GM23338 (cell line): ENCODE results near the gene SMARCA2. TPM values are rescaled to one million over a fixed set of nuclear protein-coding genes. Genes with fewer than 3 reads are reported as not detected.

ENCODE experiments used
- ATAC-seq: fragments of 200-7000 bp; cut with Tn5 transposase; 3 replicates; pipeline ENCODE4 v1.9.1; 2020
- DNase-seq: peaks from one replicate; pipeline ENCODE4 v3.0.0-alpha.2; 2015; ENCODE audit warnings: low spot score
- H2AFZ ChIP-seq: fragments of 200-600 bp; sonication (generic); 2 replicates; pipeline ENCODE4 v1.8.0; 2016; ENCODE audit warnings: antibody characterized with exemption, mild to moderate bottlenecking, moderate library complexity
- H3F3A ChIP-seq: fragments of 200-600 bp; sonication (generic); replicated peaks from 2 replicates; pipeline ENCODE4 v1.8.0; 2017; ENCODE audit warnings: antibody characterized with exemption, mixed run types, low read depth
- H3K27ac ChIP-seq: fragments of 200-600 bp; sonication (generic); 2 replicates; pipeline ENCODE4 v1.6.1; 2016; ENCODE audit warnings: low read depth
- H3K27me3 ChIP-seq: fragments of 200-600 bp; sonication (generic); 2 replicates; pipeline ENCODE4 v1.8.0; 2016; ENCODE audit warnings: mild to moderate bottlenecking, mixed run types, moderate library complexity; ENCODE audit not compliant: insufficient read depth
- H3K36me3 ChIP-seq: fragments of 200-600 bp; sonication (generic); 2 replicates; pipeline ENCODE4 v1.8.0; 2016; ENCODE audit warnings: mild to moderate bottlenecking; ENCODE audit not compliant: insufficient read depth
- H3K4me1 ChIP-seq: fragments of 200-600 bp; sonication (generic); 2 replicates; pipeline ENCODE4 v1.8.0; 2016; ENCODE audit warnings: mild to moderate bottlenecking, moderate library complexity; ENCODE audit not compliant: insufficient read depth
- H3K4me2 ChIP-seq: fragments of 200-600 bp; sonication (generic); 2 replicates; pipeline ENCODE4 v1.7.1; 2017; ENCODE audit warnings: mixed run types
- H3K4me3 ChIP-seq: fragments of 200-600 bp; sonication (generic); 2 replicates; pipeline ENCODE4 v1.6.1; 2016; ENCODE audit warnings: mixed run types
- H3K79me2 ChIP-seq: fragments of 200-600 bp; sonication (generic); replicated peaks from 2 replicates; pipeline ENCODE4 v1.8.0; 2017; ENCODE audit warnings: mild to moderate bottlenecking; ENCODE audit not compliant: insufficient read depth
- H3K9me2 ChIP-seq: fragments of 200-600 bp; sonication (generic); 2 replicates; pipeline ENCODE4 v1.8.0; 2017; ENCODE audit not compliant: insufficient read depth
- H4K20me1 ChIP-seq: fragments of 200-600 bp; sonication (generic); replicated peaks from 2 replicates; pipeline ENCODE4 v1.8.0; 2017; ENCODE audit warnings: mild to moderate bottlenecking; ENCODE audit not compliant: insufficient read depth
- H3K27ac Mint-ChIP-seq: 2 replicates; pipeline ENCODE4 v1.8.0; 2020; ENCODE audit warnings: inconsistent platforms, mild to moderate bottlenecking, moderate library complexity, mixed read lengths
- H3K27me3 Mint-ChIP-seq: 3 replicates; pipeline ENCODE4 v1.8.0; 2022; ENCODE audit warnings: low read depth, mild to moderate bottlenecking, moderate library complexity, mixed read lengths, inconsistent platforms; ENCODE audit not compliant: insufficient read depth, poor library complexity
- H3K36me3 Mint-ChIP-seq: 3 replicates; pipeline ENCODE4 v1.8.0; 2021; ENCODE audit warnings: low read depth, mild to moderate bottlenecking, inconsistent platforms, moderate library complexity, mixed read lengths
- H3K4me1 Mint-ChIP-seq: 3 replicates; pipeline ENCODE4 v1.8.0; 2020; ENCODE audit warnings: mild to moderate bottlenecking, inconsistent platforms, mixed read lengths
- H3K4me3 Mint-ChIP-seq: 3 replicates; pipeline ENCODE4 v1.8.0; 2021; ENCODE audit warnings: moderate library complexity, mild to moderate bottlenecking, inconsistent platforms, mixed read lengths
- H3K9me3 Mint-ChIP-seq: 3 replicates; pipeline ENCODE4 v1.8.0; 2020; ENCODE audit warnings: moderate library complexity, mild to moderate bottlenecking, inconsistent platforms, mixed read lengths
- EZH2 ChIP-seq: fragments of 200-600 bp; sonication (generic); IDR thresholded peaks from one replicate; pipeline ENCODE4 v1.8.0; 2017; ENCODE audit warnings: antibody characterized with exemption, mild to moderate bottlenecking, low read depth; ENCODE audit not compliant: unreplicated experiment
- EZH2phosphoT487 ChIP-seq: fragments of 200-600 bp; sonication (generic); IDR thresholded peaks from one replicate; pipeline ENCODE4 v1.8.1; 2018; ENCODE audit warnings: antibody characterized with exemption; ENCODE audit not compliant: unreplicated experiment
- JUNB ChIP-seq: IDR thresholded peaks from one replicate; pipeline ENCODE4 v1.6.1; 2016; ENCODE audit warnings: antibody characterized with exemption; ENCODE audit not compliant: unreplicated experiment
- NANOG ChIP-seq: IDR thresholded peaks from 2 replicates; pipeline ENCODE4 v1.6.1; 2016; ENCODE audit warnings: antibody characterized with exemption, borderline replicate concordance
- POLR2AphosphoS5 ChIP-seq: IDR thresholded peaks from 2 replicates; pipeline ENCODE4 v1.6.1; 2016; ENCODE audit warnings: antibody characterized with exemption, low read depth
- STAT1 ChIP-seq: IDR thresholded peaks from one replicate; pipeline ENCODE4 v1.6.1; 2016; ENCODE audit warnings: antibody characterized with exemption; ENCODE audit not compliant: unreplicated experiment
- ZNF114 ChIP-seq: fragments of 250-450 bp; sonication (Bioruptor Pico); IDR thresholded peaks from 2 replicates; pipeline ENCODE4 v1.5.0; 2020; ENCODE audit warnings: mild to moderate bottlenecking, moderate library complexity
- ZNF331 ChIP-seq: fragments of 250-450 bp; sonication (Bioruptor Pico); IDR thresholded peaks from 2 replicates; pipeline ENCODE4 v1.5.0; 2020; ENCODE audit warnings: low read depth, mild to moderate bottlenecking, moderate library complexity
- polyA plus RNA-seq: library from polyadenylated mRNA; unstranded; fragments of >200 nt; fragmentation: Nextera tagmentation; extraction: Ambion mirVana; gene quantifications from 2 replicates; pipeline ENCODE4 v1.2.1, GENCODE V29; 2016
- total RNA-seq: library from RNA; depleted of rRNA; stranded (reverse); fragments of >200 nt; shearing (Covaris generic); gene quantifications from 2 replicates; pipeline ENCODE4 v1.2.3, GENCODE V29; 2014
- TF ChIP-seq, protein P1 (sequence below): fragments of 250-450 bp; sonication (Bioruptor Pico); IDR thresholded peaks from 2 replicates; pipeline ENCODE4 v1.5.0; 2020; ENCODE audit warnings: mild to moderate bottlenecking, moderate library complexity
- TF ChIP-seq, protein P2 (sequence below): IDR thresholded peaks from 2 replicates; pipeline ENCODE4 v1.6.1; 2016; ENCODE audit warnings: antibody characterized with exemption
- TF ChIP-seq, protein P3 (sequence below), 2 experiments: fragments of 200-600 bp in 1 of 2; sonication (generic) in 1 of 2; conservative IDR thresholded peaks; 2 replicates each; pipeline versions ENCODE4 v1.5.1 to v1.6.1; 2016 to 2017; ENCODE audit warnings: antibody characterized with exemption in 2 of 2, low read depth in 2 of 2, mild to moderate bottlenecking in 2 of 2, moderate library complexity in 1 of 2

Gene SMARCA2
- total and polyA plus RNA-seq, 2 experiments from 2014 or later, result 21.7 to 21.9 TPM

DNA sequence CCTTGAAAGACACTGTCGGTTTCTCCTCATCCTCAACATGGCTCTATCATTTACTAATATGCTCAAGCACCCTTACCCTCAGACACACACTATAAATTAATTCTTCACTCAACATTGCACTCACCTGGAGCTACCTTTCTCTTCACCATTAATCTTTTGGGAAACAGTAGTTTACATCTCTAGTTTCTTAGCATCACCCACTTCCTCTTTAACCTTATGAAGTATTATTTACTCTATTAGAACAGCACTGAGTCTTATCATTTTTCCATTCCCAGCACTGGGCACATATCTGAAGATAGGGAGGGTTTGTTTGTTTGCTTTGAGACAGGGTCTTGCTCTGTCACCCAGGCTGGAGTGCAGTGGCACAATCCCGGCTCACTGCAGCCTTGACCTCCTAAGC lies 213.5 kb downstream of the SMARCA2 start:
- no peak overlapping the region for H3K4me3 Mint-ChIP-seq

DNA sequence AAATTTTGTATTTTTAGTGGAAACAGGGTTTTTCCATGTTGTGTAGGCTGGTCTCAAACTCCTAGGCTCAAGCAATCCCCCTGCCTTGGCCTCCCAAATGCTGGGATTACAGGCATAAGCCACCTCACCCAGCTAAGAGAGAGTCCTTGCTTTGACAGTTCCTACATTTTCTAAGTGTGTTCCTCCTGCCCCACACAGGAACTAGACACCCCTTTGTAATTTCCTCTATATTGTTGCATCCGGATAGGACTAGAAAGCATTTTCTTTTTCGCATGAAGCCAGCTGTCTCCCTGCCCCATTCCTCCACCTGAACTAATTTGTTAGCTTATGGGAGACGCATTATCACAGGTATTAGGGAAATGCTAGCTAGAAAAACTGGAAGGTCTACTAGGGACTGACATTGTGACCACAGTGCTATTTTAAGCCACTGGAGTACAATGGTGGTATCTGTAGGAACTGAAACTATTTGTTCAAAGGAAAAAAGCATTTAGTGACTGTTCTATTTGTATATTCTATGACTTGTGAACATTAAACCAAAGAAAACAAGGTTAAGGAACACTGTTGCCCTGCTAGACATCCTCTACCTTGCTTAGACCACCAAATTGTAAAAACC lies 214.1 kb downstream of the SMARCA2 start:
- H3K27me3 Mint-ChIP-seq, result peaks cover 7% of the 10 kb centered on the region
- peaks cover 16% of the 10 kb centered on the region for H3K9me3 Mint-ChIP-seq
- DNase-seq (no peak), ATAC-seq (no peak)
- Histone ChIP-seq H3F3A (no peaks in the 10 kb centered on the region), H3K27me3 (no peaks in the 10 kb centered on the region), H3K4me3 (no peak overlapping the region), H4K20me1 (no peaks in the 10 kb centered on the region), H3K4me2 (no peak overlapping the region), H3K27ac (no peak overlapping the region), H3K36me3 (no peaks in the 10 kb centered on the region), H3K9me2 (0 out of 2 replicates have a peak, but pooled peaks cover 7% of the 10 kb centered on the region), H3K4me1 (no peaks in the 10 kb centered on the region), H3K79me2 (no peaks in the 10 kb centered on the region), H2AFZ (peak overlapping the region; percentile 8; the same call in 1 of the 2 replicates)
- H3K4me3 Mint-ChIP-seq, result no peak overlapping the region
- no peaks in the 10 kb centered on the region for H3K4me1 Mint-ChIP-seq
- peaks cover 20% of the 10 kb centered on the region for H3K36me3 Mint-ChIP-seq
- H3K27ac Mint-ChIP-seq, result 0 out of 2 replicates have a peak overlapping the region, but pooled peaks have one; percentile 32
- no peak for TF ChIP-seq JUNB
- TF ChIP-seq NANOG, result no peak
- TF ChIP-seq STAT1, result no peak
- TF ChIP-seq, protein P1, sequence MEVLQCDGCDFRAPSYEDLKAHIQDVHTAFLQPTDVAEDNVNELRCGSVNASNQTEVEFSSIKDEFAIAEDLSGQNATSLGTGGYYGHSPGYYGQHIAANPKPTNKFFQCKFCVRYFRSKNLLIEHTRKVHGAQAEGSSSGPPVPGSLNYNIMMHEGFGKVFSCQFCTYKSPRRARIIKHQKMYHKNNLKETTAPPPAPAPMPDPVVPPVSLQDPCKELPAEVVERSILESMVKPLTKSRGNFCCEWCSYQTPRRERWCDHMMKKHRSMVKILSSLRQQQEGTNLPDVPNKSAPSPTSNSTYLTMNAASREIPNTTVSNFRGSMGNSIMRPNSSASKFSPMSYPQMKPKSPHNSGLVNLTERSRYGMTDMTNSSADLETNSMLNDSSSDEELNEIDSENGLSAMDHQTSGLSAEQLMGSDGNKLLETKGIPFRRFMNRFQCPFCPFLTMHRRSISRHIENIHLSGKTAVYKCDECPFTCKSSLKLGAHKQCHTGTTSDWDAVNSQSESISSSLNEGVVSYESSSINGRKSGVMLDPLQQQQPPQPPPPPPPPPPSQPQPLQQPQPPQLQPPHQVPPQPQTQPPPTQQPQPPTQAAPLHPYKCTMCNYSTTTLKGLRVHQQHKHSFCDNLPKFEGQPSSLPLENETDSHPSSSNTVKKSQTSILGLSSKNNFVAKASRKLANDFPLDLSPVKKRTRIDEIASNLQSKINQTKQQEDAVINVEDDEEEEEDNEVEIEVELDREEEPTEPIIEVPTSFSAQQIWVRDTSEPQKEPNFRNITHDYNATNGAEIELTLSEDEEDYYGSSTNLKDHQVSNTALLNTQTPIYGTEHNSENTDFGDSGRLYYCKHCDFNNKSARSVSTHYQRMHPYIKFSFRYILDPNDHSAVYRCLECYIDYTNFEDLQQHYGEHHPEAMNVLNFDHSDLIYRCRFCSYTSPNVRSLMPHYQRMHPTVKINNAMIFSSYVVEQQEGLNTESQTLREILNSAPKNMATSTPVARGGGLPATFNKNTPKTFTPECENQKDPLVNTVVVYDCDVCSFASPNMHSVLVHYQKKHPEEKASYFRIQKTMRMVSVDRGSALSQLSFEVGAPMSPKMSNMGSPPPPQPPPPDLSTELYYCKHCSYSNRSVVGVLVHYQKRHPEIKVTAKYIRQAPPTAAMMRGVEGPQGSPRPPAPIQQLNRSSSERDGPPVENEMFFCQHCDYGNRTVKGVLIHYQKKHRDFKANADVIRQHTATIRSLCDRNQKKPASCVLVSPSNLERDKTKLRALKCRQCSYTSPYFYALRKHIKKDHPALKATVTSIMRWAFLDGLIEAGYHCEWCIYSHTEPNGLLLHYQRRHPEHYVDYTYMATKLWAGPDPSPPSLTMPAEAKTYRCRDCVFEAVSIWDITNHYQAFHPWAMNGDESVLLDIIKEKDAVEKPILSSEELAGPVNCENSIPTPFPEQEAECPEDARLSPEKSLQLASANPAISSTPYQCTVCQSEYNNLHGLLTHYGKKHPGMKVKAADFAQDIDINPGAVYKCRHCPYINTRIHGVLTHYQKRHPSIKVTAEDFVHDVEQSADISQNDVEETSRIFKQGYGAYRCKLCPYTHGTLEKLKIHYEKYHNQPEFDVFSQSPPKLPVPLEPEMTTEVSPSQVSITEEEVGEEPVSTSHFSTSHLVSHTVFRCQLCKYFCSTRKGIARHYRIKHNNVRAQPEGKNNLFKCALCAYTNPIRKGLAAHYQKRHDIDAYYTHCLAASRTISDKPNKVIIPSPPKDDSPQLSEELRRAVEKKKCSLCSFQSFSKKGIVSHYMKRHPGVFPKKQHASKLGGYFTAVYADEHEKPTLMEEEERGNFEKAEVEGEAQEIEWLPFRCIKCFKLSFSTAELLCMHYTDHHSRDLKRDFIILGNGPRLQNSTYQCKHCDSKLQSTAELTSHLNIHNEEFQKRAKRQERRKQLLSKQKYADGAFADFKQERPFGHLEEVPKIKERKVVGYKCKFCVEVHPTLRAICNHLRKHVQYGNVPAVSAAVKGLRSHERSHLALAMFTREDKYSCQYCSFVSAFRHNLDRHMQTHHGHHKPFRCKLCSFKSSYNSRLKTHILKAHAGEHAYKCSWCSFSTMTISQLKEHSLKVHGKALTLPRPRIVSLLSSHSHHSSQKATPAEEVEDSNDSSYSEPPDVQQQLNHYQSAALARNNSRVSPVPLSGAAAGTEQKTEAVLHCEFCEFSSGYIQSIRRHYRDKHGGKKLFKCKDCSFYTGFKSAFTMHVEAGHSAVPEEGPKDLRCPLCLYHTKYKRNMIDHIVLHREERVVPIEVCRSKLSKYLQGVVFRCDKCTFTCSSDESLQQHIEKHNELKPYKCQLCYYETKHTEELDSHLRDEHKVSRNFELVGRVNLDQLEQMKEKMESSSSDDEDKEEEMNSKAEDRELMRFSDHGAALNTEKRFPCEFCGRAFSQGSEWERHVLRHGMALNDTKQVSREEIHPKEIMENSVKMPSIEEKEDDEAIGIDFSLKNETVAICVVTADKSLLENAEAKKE (CRISPR knock-in tag), result no peak
- no peak for TF ChIP-seq EZH2
- no peak for TF ChIP-seq ZNF331 (CRISPR knock-in tag)
- TF ChIP-seq ZNF114, result no peak
- TF ChIP-seq, protein P2, sequence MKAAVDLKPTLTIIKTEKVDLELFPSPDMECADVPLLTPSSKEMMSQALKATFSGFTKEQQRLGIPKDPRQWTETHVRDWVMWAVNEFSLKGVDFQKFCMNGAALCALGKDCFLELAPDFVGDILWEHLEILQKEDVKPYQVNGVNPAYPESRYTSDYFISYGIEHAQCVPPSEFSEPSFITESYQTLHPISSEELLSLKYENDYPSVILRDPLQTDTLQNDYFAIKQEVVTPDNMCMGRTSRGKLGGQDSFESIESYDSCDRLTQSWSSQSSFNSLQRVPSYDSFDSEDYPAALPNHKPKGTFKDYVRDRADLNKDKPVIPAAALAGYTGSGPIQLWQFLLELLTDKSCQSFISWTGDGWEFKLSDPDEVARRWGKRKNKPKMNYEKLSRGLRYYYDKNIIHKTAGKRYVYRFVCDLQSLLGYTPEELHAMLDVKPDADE, result no peak
- no peak for TF ChIP-seq POLR2AphosphoS5

More for the DNA sequence above, 213.5 kb downstream of the SMARCA2 start:
- Histone ChIP-seq H3K4me3 (no peak overlapping the region), H3K36me3 (no peaks in the 10 kb centered on the region), H3K9me2 (0 out of 2 replicates have a peak, but pooled peaks cover 7% of the 10 kb centered on the region), H3F3A (no peaks in the 10 kb centered on the region), H3K27ac (no peak overlapping the region), H4K20me1 (no peaks in the 10 kb centered on the region), H3K4me1 (no peaks in the 10 kb centered on the region), H3K79me2 (no peaks in the 10 kb centered on the region), H3K4me2 (no peak overlapping the region), H3K27me3 (no peaks in the 10 kb centered on the region), H2AFZ (0 out of 2 replicates have a peak overlapping the region, but pooled peaks have one; percentile 8)
- DNase-seq (no peak), ATAC-seq (no peak)
- Mint-ChIP-seq H3K36me3 (peaks cover 20% of the 10 kb centered on the region), H3K9me3 (peaks cover 20% of the 10 kb centered on the region), H3K27ac (no peak overlapping the region), H3K4me1 (no peaks in the 10 kb centered on the region), H3K27me3 (peaks cover 7% of the 10 kb centered on the region)
- TF ChIP-seq NANOG (no peak), STAT1 (no peak), JUNB (no peak), ZNF331 (CRISPR knock-in tag) (no peak), EZH2phosphoT487 (no peak)
- TF ChIP-seq, protein P3, sequence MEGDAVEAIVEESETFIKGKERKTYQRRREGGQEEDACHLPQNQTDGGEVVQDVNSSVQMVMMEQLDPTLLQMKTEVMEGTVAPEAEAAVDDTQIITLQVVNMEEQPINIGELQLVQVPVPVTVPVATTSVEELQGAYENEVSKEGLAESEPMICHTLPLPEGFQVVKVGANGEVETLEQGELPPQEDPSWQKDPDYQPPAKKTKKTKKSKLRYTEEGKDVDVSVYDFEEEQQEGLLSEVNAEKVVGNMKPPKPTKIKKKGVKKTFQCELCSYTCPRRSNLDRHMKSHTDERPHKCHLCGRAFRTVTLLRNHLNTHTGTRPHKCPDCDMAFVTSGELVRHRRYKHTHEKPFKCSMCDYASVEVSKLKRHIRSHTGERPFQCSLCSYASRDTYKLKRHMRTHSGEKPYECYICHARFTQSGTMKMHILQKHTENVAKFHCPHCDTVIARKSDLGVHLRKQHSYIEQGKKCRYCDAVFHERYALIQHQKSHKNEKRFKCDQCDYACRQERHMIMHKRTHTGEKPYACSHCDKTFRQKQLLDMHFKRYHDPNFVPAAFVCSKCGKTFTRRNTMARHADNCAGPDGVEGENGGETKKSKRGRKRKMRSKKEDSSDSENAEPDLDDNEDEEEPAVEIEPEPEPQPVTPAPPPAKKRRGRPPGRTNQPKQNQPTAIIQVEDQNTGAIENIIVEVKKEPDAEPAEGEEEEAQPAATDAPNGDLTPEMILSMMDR (conservative IDR thresholded peaks at IDR 0.05; ENCODE audit: low read depth in 2 of 2), result no peak
